Epithelial cell of proximal tubule (primary cell): ENCODE data around the gene NPHS1. TPM values are rescaled to one million over a fixed set of nuclear protein-coding genes. Genes with fewer than 3 reads are reported as not detected.
"Not testable (repeated sequence)": the region's sequence is repeated elsewhere in the genome, so short reads cannot be mapped to it uniquely, and the experiment has no call there.

Experiments used
- DNase-seq: peaks from one replicate; pipeline ENCODE4 v3.0.0-alpha.2; 2011; ENCODE audit warnings: low read depth
- H3K4me3 ChIP-seq: 2 replicates; pipeline ENCODE4 v1.5.1; 2011; ENCODE audit warnings: low read depth, mild to moderate bottlenecking, low read length
- CTCF ChIP-seq: conservative IDR thresholded peaks from 2 replicates; pipeline ENCODE4 v1.5.1; 2012; ENCODE audit warnings: low read depth, mild to moderate bottlenecking, low read length
- total RNA-seq: library from RNA; depleted of rRNA; stranded (reverse); fragments of >200 nt; gene quantifications from 2 replicates; pipeline ENCODE4 v1.2.3, GENCODE V29; 2015

Gene NPHS1
- total RNA-seq, 1 donor from 2014 or later, result not detected

GRCh38 chr19:35879068-35879467, 26.8 kb upstream of the NPHS1 start:
- TF ChIP-seq CTCF, result no peak
- DNase-seq, result no peak
- H3K4me3 ChIP-seq, result no peak overlapping the region

GRCh38 chr19:35874392-35874930, 22.2 kb upstream of the NPHS1 start:
- H3K4me3 ChIP-seq, result no peak overlapping the region
- no peak for DNase-seq
- no peak for TF ChIP-seq CTCF

GRCh38 chr19:35872180-35872579, 19.9 kb upstream of the NPHS1 start:
- TF ChIP-seq CTCF, result no peak
- DNase-seq, result no peak
- H3K4me3 ChIP-seq, result no peak overlapping the region

GRCh38 chr19:35871611-35872010, 19.3 kb upstream of the NPHS1 start:
- H3K4me3 ChIP-seq, result no peak overlapping the region
- no peak for TF ChIP-seq CTCF
- no peak for DNase-seq

- DNase-seq, result no peak
- no peak for TF ChIP-seq CTCF
- H3K4me3 ChIP-seq, result no peak overlapping the region
These were observed 18.5 kb upstream of the NPHS1 start for GRCh38 chr19:35870798-35871197.

- peak overlapping the region; percentile 16 for H3K4me3 ChIP-seq
- DNase-seq, result not testable (repeated sequence)
These were observed 17.9 kb upstream of the NPHS1 start for GRCh38 chr19:35870124-35870736.

GRCh38 chr19:35869327-35870123, 17.2 kb upstream of the NPHS1 start:
- peak overlapping the region; percentile 16 for H3K4me3 ChIP-seq
- DNase-seq, result no peak
- TF ChIP-seq CTCF, result no peak
